HG02588 (cell line): Measurements from ENCODE around the gene E2F1.

Source experiments
- ATAC-seq: cut with Tn5 transposase; IDR thresholded peaks from one replicate; pipeline ENCODE4 v1.9.1; 2021; ENCODE audit warnings: mild to moderate bottlenecking, moderate library complexity; ENCODE audit not compliant: unreplicated experiment

E2F1 gene

DNA sequence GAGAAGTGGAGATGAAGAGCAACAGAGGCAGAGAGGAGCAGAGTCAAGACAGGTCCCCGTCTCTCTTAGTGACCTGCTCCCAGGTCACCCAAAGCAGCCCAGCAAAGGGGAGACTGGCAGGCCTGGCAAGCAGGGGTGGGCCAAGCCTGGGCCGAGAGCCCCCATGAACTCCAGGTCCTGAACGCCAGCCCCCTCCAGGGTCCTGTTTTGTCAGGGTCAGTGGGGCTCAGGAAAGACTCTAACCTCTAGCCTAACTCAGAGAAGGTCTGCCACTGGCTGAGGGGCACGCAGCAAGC lies 13.1 kb downstream of the E2F1 start:
- no peak for ATAC-seq

DNA sequence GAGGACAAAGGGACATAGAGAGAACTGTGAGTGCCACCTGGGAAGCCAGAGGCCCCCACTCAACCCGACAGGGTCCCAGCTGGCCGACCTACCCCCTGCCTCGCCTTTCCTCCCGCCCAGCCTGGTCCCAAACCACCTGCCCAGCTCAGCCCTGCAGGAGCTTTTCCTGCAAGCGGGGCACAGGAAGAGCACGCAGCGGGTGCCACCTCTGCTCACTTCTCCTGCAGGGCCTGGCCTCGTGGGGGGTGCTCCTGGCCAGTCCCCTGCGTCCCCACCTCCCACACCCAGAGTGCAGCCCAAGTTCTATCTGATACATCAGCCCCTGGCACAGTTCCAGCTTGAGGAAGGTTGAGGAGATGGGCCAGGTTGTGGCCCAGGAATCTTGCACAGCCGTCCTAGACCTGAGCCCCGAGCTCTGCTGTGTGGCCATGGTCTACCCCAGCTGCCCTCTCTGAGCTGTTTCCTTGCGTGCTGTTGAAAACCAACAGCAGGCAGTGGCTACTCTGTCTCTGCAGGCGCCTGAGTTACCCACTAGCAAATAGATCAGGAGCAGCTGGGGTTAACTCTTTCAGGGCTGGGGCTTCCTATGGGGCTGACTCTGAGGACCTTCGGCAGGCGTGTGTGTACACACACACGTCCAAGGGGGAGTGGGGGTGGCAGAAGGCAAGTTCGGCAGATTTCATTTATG lies 13.6 kb downstream of the E2F1 start:
- ATAC-seq: no peak

- no peak for ATAC-seq
Observed at GRCh38 chr20:33671573-33672288, 14.5 kb downstream of the E2F1 start.

- ATAC-seq: no peak
Observed at GRCh38 chr20:33670715-33671499, 15.3 kb downstream of the E2F1 start.

DNA sequence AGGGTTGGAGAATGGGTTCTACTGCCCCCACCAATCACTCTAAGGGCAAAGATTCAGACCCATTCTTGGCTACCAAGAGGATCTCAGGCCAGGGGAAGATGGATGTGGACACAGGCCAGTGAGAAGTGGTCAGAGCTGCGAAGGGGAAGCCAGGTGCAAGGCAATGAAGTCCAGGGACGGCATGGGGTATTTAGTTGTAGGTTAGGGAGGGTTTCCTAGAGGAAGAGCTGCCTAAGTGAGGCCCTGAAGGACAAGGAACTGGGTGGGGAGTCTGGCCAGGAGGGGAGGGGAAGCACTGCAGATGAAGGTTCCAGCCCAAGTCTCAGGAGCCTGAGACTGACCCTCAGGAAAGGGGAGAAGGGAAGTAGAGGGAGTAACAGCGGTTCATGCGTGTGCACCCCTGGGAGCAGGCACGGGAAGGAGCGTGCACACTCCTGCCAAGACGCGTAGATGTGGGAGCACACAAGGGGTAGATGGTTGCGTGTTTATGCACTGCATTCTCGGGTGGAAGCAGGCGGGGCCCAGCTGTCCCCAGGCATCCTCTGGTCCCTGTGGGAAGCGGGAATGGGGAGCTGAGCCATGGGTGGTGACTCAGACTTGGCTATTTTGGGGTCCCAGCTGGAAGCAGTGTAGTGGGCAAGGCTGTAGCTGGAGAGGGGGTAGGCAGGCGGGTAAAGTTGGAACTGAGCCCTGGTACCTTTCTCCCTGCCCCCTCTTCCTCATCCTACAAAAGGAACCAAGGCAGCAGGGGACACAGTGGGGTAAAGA lies 16.1 kb downstream of the E2F1 start:
- no peak for ATAC-seq

- no peak for ATAC-seq
Observed at GRCh38 chr20:33669224-33669623, 17.0 kb downstream of the E2F1 start.

DNA sequence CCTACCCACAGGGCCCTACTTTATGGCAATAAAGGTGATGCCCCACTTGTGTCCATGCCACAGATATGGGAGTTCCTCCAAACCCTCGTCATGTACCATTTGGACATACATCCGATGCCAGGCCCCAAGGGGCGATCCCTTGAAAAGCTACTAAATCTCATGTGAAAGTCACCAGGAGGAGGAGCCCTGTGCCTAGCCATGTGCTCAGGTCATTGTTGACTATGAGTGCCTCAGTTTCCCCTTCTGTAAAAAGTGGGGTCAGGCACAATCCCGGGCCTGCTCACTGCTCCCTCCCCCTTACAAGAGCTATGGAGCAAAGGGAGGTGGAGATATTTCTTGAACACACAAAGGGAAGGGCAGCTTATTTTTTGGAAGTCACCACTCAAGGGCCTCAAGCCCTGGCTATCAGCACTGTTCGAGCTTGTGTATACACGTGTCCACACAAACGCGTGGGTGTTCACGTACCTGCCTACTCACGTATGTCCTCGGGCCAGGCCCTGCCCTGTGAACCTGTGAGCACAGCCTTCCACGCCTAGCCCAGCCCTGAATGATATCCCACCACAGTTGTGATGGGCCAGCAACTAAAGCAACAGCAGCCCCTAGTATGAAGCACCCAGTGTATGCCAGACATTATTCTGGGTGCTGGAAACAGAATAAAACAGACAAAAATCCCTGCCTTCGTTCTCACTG lies 17.6 kb downstream of the E2F1 start:
- no peak for ATAC-seq

- ATAC-seq: peak; percentile 38
Observed at GRCh38 chr20:33667676-33668465, 18.3 kb downstream of the E2F1 start.

DNA sequence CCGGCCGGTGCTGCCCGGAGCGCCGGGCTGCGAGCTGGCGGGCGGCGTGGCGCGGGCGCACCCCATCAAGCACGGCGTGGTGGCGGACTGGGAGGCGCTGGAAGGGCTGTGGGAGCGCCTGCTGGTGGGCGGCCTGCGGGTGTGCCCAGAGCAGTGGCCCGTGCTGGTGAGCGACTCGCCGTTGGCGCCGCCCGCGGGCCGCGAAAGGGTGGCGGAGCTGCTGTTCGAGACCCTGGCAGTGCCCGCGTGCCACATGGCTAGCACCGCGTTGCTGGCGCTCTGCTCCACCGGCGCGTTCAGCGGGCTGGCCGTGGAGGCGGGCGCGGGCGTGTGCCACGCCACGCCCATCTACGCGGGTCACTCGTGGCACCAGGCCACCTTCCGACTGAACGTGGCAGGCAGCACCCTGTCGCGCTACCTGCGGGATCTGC lies 18.9 kb downstream of the E2F1 start:
- peak; percentile 3 for ATAC-seq

GRCh38 chr20:33666293-33667244 lies 19.6 kb downstream of the E2F1 start, which contains the start of gene ACTL10:
Gene ACTL10, plus strand, starts transcription at chr20:33666943. Its CDS starts 555 bp downstream, at chr20:33667498.
- ATAC-seq: peak; percentile 63

GRCh38 chr20:33664762-33665144 lies 21.4 kb downstream of the E2F1 start:
- no peak for ATAC-seq

DNA sequence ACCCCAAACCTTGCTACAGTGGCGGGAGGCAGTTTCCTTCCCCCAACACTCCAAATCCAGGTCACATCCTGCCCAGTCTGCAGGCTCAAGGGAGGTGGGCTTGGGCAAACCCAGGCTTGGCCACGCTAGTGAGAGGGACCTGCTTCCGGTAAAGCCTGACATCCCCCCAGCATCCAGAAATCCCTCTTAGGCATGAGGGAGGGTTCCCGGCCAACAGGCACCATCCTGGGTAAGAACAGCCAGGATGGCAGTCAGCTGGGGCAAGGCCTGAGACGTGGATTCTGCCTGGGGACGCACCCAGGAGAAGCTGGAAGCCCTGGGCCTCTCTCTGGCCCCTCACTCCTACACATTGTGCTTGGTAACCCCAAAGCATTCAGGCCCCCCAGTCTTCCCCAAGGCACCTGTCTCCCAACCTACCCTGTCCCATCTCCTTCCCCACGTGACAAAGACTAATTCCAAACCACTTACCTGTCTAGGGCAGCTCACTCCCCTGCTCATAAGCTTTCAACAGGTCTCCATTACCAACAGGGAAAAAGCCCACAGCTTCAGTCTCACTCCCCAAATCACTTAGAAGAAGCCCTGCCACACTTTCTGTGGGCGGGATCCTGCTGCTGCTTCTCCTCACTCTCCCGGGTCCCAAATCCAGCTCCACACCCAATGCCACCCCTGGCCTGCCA lies 22.0 kb downstream of the E2F1 start:
- ATAC-seq: no peak

DNA sequence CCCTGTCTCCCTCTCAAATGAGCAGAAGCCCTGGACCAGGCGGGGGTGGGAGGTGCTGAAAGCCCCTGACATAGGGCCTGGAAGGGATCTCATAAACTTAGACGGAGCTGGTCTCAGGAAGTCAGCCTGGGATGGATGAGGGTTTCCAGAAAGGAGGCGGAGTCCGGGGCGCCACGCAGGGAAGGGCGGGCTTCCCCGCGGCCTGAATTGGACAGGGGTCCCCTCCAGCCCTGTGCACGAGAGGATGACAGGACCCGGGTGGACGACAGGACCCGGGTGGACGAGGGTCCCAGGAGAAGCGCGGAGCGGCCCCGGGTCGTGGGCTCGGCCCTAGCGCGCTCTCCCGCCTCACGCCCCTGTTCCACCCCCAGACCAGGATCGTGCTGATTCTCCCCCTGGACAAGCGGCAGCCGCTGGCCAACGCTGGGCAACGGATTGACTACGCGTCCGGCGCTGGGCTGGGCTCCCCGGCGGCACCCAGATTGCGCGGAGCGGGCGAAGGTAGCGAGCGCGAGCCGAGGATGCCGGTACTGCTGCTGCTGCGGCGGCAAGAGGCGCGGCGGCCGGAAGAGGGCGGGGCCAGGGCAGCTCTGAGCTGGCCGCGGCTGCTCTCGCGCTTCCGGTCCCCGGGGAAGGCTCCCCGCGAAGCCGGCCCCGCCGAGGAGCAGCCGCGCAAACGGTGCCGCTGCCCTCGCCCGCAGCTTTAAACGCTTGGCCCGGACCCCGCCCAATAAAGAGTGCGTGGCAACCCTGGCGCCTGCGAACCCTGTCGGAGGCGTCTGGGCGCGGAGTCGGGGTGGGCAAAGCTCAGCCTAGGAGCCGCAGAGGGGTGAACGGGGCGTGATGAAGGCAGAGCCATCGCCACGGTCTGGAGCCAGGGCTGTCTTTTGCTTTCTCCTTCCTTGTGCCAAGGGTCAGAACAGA lies 22.8 kb downstream of the E2F1 start:
- ATAC-seq: peak; percentile 42

DNA sequence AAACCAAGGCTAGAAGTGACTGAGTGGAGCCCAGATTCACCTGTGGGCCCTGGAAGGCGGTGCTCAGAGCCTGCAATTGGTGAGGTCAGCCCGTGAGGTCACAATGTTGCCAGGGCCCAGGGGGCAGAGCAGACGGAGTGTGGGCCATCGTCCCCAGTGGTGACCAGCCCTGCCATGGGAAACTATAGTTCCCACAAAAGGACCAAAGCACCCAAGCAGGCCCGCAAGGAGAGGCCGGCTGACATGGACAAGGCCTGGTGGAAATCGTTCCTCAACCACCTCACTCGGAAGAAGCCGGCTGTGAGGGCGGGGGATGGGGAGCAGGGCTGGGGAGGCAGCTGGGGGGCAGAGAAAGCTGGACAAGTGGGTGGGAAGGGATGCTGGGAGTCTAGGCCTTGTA lies 24.0 kb downstream of the E2F1 start, which contains the start of gene C20orf144:
TSS of gene C20orf144 (plus strand) at position 156 of the 400 bp plus-strand sequence. CDS start at position 175, 19 bp downstream.
- no peak for ATAC-seq

DNA sequence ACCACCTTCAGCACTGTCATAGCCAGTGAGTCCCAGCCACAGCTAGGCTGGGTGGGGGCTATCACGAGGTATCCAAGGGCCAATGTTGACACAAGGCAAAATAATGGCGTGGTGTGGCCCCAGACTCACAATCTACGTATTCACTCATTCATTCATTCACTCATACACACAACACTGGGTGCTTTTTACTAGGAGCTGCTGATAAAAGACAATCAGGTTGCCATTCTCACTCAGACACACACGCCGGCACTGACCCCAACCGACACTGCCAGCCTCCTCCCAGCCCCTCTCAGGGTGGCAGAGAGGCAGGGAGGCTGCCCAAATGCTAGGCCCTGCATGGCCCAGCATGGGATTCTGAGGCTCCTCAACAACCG lies 25.5 kb downstream of the E2F1 start:
- ATAC-seq: no peak

DNA sequence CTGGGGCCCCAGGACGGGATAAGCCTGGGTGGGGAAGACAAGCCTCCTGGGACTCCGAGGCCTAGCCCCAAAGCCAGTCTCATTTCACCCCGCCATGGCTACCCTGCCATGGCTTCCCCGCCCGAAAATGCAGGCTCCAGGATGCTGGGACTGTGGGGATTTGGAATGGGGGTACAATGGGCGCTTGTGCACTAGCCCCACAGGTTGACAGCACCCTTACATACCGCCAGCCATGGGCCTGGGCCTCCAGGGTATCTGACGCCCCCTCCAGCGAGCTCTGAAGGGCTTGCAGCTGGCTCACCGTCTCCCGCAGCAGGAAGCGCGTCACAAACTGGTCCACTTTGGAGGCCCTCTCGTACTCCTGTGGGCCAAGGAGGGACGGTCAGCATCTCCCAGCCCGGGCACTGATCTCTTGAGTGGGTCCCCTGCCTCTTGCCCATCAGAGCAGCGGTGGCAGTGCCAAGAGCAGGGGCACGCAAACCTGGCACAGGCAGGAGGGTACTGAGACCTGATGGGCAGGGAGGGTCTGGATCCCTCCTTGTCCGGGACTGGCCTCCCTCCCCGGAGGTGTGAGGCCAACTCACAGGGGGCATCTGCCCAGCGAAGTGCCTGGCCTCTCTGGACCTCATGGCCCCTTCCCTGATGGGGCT lies 26.0 kb downstream of the E2F1 start:
- ATAC-seq: no peak
